Left ventricle myocardium superior (tissue), 1 donor: ENCODE measurements around the gene CFD. TPM values are rescaled to one million over a fixed set of nuclear protein-coding genes. Genes with fewer than 3 reads are reported as not detected.
"Not testable (repeated sequence)": the region's sequence is repeated elsewhere in the genome, so short reads cannot be mapped to it uniquely, and the experiment has no call there.

ENCODE experiments used
- ATAC-seq: fragments of 200-7000 bp; cut with Tn5 transposase; one replicate; pipeline ENCODE4 v1.9.1; 2020; ENCODE audit warnings: mild to moderate bottlenecking, moderate library complexity
- DNase-seq: peaks from one replicate; pipeline ENCODE4 v3.0.0-alpha.2; 2020
- intact Hi-C: fragments of 100-400 bp; cut with micrococcal nuclease; formaldehyde crosslinking; loops from one replicate; pipeline ENCODE4 v1.11.0; 2022
- total RNA-seq: library from RNA; stranded (reverse); fragmentation: NEBNext Ultra II Directional; extraction: Animal tissue kit (Norgen Biotek cat#: 25700); gene quantifications from one replicate; pipeline ENCODE4 v1.2.1, GENCODE V29; 2021
- donor health status: DM: no; HTN: yes; CAD: no; lungs with severe emphysema.

Gene CFD
- total RNA-seq, 1 donor from 2014 or later, result 252 TPM

GRCh38 chr19:823565-824121 lies 35.8 kb upstream of the CFD start:
- intact Hi-C loops, result no loop called here
- ATAC-seq (no peak), DNase-seq (no peak)

GRCh38 chr19:824885-825284 lies 34.6 kb upstream of the CFD start:
- intact Hi-C loops, result no loop called here
- ATAC-seq, result no peak
- no peak for DNase-seq

GRCh38 chr19:825897-826644 lies 33.4 kb upstream of the CFD start:
- no peak for DNase-seq
- intact Hi-C loops, result no loop called here

GRCh38 chr19:827314-827709 lies 32.2 kb upstream of the CFD start:
- DNase-seq, result no peak
- intact Hi-C loops, result no loop called here
- no peak for ATAC-seq

More at GRCh38 chr19:825897-826644, 33.4 kb upstream of the CFD start:
- ATAC-seq, result no peak

- ATAC-seq, result peak; percentile 38
Measured at GRCh38 chr19:827710-828321, 31.6 kb upstream of the CFD start, which contains the start of gene AZU1. AZU1 (plus strand) TSS chr19:827837; CDS start chr19:827847, 10 bp downstream.

GRCh38 chr19:829129-829758 lies 30.2 kb upstream of the CFD start:
- ATAC-seq (no peak), DNase-seq (no peak)
- intact Hi-C loops, result no loop called here

More at GRCh38 chr19:827710-828321, 31.6 kb upstream of the CFD start, which contains the start of gene AZU1:
- intact Hi-C loops, result no loop called here
- no peak for DNase-seq

GRCh38 chr19:831407-832369 lies 27.8 kb upstream of the CFD start:
- ATAC-seq (no peak), DNase-seq (no peak)
- intact Hi-C loops, result no loop called here

- ATAC-seq (no peak), DNase-seq (no peak)
- intact Hi-C loops, result no loop called here
Measured at GRCh38 chr19:834216-834615, 25.2 kb upstream of the CFD start.

GRCh38 chr19:835210-835810 lies 24.2 kb upstream of the CFD start:
- no peak for ATAC-seq
- no peak for DNase-seq
- intact Hi-C loops, result no loop called here

GRCh38 chr19:840519-841206 lies 18.8 kb upstream of the CFD start, which contains the start of gene PRTN3:
PRTN3 (plus strand) TSS chr19:840999; CDS start chr19:841009, 10 bp downstream.
- no peak for DNase-seq
- ATAC-seq, result no peak
- intact Hi-C loops, result no loop called here

- intact Hi-C loops, ATAC-seq, DNase-seq: not testable (repeated sequence)
Measured at GRCh38 chr19:842802-843179, 16.7 kb upstream of the CFD start.

GRCh38 chr19:843180-843835 lies 16.2 kb upstream of the CFD start:
- intact Hi-C loops, result no loop called here

GRCh38 chr19:843836-844545 lies 15.5 kb upstream of the CFD start:
- DNase-seq, result no peak
- intact Hi-C loops, result no loop called here
- no peak for ATAC-seq

More at GRCh38 chr19:843180-843835, 16.2 kb upstream of the CFD start:
- peak; percentile 67 for DNase-seq
- ATAC-seq, result peak; percentile 49

- DNase-seq (no peak), ATAC-seq (no peak)
- intact Hi-C loops, result no loop called here
Measured at GRCh38 chr19:844546-844971, 14.9 kb upstream of the CFD start.

GRCh38 chr19:845707-846521 lies 13.6 kb upstream of the CFD start:
- DNase-seq, result peak; percentile 31
- intact Hi-C loops, result no loop called here
- no peak for ATAC-seq

- intact Hi-C loops, result no loop called here
- DNase-seq (peak; percentile 52), ATAC-seq (peak; percentile 15)
Measured at GRCh38 chr19:848386-848921, 11.0 kb upstream of the CFD start.
